HS-5 (cell line): ENCODE measurements around the gene DLX1.
"Not testable (repeated sequence)": the region's sequence is repeated elsewhere in the genome, so short reads cannot be mapped to it uniquely, and the experiment has no call there.

Experiments used
- DNase-seq: peaks from one replicate; pipeline ENCODE4 v3.0.0-alpha.2; 2012; ENCODE audit warnings: low read depth

DLX1 gene

GRCh38 chr2:172098650-172099471 is 13.6 kb downstream of the DLX1 start:
- no peak for DNase-seq

DNA sequence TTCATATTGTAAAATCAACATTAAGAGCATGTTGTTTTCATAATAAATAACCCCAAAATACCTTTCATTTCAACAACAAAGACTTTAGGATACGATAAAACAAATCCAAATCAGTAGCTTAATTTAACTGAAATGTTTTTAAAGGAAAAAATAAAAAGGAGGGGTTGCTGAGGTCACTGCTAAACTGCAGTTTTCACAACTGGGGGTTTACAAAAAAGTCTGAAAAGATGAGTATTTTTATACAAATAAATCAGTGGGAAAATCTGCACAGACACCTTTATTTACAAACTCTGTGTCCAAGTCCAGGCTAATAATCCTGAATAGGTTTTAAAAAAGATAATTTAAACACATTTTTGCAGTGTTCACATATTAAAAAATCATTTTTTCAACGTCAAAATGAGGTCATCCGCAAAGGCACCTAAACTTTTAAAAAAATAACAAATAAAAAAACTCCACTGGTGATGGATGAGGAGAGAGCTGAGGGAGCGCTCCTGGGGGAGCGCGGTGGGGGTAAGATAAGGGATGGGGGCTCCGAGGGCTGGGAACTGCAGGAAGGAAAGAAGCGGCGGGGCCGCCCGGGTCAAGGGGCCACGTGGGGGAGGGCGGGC is 14.3 kb downstream of the DLX1 start:
- no peak for DNase-seq

GRCh38 chr2:172100080-172100934 is 15.0 kb downstream of the DLX1 start:
- DNase-seq = no peak

- no peak for DNase-seq
Measured at GRCh38 chr2:172100935-172101820, 15.9 kb downstream of the DLX1 start.

- DNase-seq = no peak
Measured at GRCh38 chr2:172101821-172102390, 16.6 kb downstream of the DLX1 start.

- DNase-seq = no peak
Measured at GRCh38 chr2:172102391-172103359, 17.4 kb downstream of the DLX1 start, which contains the start of gene DLX2. TSS of gene DLX2 (minus strand) at chr2:172102900. CDS start at chr2:172102538, 362 bp downstream.

DNA sequence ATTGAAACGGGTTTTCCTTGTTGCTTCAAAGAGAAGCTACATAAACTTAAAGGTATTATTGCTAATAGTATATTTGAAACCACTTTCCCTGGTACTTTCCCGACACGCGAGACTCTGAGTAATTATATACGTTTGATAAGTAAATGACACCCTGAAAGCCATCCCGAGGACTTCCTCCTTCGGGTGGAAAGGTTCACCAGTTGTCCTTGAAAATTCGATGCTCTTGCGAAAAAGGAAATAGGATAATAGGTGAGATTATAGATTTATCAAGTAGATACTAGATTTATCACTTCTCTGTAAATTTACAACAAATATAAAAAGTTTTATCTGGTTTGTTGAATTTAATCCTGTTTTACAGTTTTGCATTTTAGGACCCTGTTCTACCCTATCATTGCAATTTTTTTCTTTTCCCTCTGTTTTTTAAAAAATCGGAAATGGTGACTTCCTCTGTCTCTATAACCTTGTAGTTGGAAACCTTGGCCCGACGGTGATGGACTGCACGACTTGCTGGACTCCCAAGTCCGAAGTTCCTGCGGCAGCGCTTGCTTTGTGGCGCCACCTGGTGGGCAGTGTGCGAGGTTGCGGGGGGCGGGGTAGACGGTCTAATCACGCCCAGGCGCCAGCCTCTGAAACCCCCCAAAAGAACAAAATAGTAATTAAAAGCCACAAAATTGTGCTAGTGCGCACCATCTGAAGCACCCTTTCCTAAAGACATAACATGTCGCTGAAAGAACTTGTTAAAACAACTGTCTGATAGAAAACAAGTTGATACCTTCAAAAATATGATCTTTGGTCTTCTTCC is 18.4 kb downstream of the DLX1 start:
- no peak for DNase-seq

- no peak for DNase-seq
Measured at GRCh38 chr2:172105471-172106107, 20.3 kb downstream of the DLX1 start.

DNA sequence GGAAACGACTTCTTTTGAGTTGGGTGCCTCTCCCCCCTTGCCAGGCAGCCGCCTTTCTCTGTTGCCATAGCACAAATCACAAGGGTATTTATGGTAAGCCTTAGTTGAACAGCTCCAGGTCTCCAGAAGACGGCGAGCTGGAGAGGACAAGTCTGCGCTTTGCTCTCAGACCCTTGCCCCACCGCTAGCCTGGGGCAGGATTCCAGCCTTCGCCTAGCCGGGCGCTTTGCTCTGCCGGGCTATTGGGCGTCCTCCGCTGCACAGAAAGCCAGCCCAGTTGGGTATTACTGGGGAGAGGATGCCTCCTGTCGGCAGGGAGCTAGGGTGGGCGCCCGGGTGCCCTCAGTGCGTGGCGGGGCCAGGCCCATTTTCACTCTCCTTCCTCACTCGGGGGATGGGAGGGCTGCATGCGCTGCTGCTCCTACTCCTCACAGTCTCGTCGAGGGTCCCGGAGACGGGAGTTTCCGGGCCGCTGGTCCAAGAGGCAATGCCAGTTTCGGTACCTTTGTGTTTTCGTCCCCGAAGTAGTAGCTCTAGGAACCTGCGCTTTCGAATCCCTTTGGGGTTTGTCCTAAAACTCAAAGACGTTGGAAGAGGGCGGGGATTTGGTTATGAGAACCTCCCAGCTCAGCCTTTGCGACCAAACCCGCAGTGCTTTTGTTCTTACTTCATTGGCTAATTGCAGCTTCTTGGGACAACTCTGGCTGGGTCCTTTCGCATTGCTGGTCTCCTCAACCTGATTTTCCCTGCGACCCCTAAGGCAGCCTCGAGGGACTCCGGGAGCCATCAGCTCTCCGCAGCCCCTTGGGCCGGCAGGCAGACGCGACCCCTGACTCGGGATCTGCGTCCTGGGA is 21.0 kb downstream of the DLX1 start:
- DNase-seq = no peak

- no peak for DNase-seq
Measured at GRCh38 chr2:172107690-172108586, 22.6 kb downstream of the DLX1 start.

DNA sequence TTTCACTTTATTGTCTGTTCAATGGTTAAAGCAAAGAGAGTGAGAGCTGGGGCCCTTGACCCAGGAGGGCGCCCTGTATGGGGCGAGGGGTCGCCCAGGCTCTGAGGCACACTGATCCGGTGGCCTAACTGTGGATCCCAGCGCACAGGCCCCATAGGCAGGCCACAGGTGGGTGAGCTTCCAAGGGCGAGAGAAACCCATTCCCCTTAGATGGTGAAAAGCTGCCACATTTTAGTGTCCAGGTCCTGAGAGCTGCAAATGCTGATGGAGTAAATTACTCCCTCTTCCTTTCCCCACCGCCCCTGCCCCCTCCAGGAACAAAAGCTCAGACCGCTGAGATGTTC is 23.3 kb downstream of the DLX1 start:
- no peak for DNase-seq

DNA sequence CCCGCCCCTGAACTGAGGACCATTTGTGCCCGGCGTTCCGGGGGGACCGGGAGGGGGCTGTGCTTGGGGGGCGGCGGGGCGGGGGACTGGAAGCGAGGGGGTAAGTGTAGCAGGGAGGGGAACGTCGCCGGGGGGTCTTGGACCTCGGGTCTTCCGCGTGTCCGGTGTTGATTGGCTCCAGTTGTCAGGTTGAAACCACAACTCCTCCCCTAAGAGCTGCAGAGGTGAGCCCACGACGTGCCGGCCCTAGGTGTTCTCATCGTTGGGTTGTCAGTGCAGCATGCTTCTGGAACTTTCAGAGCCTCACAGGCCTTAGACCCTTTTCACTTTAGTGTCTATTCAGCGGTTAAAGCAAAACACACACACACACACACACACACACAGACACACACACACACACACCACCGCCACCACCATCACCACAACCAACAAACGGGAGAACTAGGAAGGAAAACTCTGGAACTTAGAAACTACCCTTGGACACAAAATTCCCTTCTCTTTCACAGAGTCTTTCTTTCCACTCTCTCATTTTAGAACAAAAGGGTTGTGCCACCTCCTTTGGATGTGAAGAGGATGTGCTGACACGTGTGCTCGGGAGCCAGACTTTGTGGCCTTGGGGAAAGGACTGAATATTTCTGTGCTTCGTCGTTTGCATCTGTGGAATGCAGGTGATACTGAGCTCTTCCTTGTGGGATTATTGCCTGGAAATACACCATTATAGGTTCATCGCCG is 24.1 kb downstream of the DLX1 start:
- no peak for DNase-seq

GRCh38 chr2:172109988-172110811 is 24.9 kb downstream of the DLX1 start:
- DNase-seq = no peak

DNA sequence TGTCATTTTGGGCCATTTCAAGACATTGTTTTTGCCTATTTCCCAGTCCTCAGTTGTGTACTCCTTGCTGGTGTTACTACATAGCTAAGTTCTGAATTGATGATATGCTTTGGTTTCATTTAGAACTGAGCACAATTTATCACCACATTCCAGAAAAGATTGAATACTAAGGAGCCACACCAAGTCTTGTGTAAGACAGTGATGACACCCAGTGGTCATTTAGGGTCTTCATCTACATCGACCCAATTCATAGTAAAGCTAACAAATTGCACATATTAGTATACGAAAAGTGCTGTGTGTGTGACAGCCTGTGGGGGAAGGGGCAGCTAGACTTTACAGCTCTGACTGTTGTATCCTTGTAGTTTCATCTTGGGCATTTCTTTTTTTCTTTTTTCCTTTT is 28.3 kb downstream of the DLX1 start:
- no peak for DNase-seq

GRCh38 chr2:172114176-172114575 is 28.9 kb downstream of the DLX1 start:
- DNase-seq = not testable (repeated sequence)
